Hematopoietic multipotent progenitor cell treated with erythropoietin and hydrocortisone succinate and interleukin-3 and kit ligand, for 4 days (in vitro differentiated cells): ENCODE measurements around the gene IGSF3.
"Not testable (repeated sequence)": the region's sequence is repeated elsewhere in the genome, so short reads cannot be mapped to it uniquely, and the experiment has no call there.

Source experiments
- DNase-seq: peaks from one replicate; pipeline ENCODE4 v3.0.0-alpha.2; 2015

IGSF3 gene

GRCh38 chr1:116571215-116571919 lies 96.2 kb downstream of the IGSF3 start:
- no peak for DNase-seq

DNA sequence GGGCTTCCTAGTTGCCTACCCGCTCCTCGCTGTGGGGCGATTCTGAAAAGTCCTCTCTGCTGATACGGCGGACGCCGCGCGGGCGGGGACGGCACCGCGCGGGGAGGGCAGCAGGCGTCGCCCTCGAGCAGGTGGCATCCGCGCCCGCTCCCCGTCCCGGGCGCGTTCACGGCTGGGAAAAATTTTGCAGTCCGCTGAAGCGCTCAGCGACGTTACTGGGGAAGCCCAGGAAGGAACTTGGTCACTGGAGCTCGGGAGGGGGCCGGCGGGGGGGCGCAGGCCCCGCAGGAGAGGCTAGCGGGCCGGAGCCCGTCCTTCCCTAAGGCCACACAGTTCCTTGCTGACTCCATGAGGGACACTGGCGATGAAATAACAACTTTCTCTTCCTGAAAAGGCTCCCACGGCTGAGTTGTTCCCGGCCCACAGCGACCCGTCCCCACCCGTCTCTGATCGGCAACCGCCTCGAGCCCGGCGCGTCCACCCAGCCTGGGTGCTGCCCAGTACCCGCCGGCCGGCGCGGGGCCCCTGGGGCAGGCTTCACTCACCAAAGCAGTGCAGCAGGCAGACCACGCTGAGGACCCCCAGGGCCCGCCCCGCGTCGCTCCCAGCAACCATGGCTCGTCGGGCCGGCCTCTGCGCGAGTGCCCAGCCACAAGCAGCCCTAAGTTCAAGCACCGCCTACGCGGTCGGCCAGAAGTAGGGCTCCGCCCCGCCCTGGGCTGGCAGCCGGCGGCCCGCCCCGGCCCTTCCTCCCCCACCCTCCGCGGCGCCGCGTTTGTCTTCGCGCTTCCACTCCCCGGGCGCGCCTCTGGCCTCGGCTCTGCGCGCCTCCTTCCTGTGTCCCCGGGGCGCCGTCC lies 96.9 kb downstream of the IGSF3 start, which contains the start of gene CD58:
Gene CD58 (minus strand): TSS at position 669 of the 857 bp plus-strand sequence. CDS start 54 bp downstream, at position 615.
- DNase-seq, result peak; percentile 97

DNA sequence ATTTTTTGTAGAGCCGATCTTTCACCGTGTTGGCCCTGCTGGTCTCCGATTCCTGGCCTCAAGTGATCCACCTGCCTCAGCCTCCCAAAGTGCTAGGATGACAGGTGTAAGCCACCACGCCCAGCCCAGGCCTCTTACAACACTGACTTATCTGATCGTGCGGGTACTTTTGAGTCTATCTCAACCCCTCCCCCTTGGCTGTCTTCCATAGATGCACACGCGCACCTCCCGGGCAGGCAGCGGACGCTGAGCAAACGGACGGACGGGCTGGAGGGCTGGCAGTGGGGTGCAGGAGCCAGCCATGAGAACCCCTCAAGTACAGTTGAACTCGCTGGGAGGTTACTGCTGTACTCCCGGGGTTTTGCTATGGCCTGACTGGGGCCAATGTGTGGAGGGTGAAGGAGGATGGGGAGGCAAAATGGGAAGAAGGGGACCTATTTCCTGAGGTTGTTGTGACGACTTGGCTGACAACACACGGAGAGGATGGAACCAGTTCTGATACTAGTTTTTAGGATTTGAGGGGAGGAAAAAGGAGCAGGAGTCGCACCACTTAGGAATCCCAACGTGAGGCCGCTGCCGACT lies 97.7 kb downstream of the IGSF3 start:
- DNase-seq, result peak; percentile 90

DNA sequence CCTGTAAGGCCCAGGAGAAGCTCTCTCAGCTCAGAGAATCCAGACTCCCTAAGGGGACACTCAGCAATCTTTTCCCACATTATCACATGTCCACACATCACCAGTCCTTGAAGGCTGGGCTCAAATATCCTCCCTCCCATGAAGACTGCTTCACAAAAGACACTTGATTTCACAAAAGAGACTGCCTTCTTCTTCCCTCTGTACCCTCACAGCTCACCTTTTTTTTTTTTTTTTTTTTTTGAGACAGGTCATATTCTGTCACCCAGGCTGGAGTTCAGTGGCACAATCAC lies 98.2 kb downstream of the IGSF3 start:
- no peak for DNase-seq

GRCh38 chr1:116568662-116569380 lies 98.7 kb downstream of the IGSF3 start:
- DNase-seq, result no peak

DNA sequence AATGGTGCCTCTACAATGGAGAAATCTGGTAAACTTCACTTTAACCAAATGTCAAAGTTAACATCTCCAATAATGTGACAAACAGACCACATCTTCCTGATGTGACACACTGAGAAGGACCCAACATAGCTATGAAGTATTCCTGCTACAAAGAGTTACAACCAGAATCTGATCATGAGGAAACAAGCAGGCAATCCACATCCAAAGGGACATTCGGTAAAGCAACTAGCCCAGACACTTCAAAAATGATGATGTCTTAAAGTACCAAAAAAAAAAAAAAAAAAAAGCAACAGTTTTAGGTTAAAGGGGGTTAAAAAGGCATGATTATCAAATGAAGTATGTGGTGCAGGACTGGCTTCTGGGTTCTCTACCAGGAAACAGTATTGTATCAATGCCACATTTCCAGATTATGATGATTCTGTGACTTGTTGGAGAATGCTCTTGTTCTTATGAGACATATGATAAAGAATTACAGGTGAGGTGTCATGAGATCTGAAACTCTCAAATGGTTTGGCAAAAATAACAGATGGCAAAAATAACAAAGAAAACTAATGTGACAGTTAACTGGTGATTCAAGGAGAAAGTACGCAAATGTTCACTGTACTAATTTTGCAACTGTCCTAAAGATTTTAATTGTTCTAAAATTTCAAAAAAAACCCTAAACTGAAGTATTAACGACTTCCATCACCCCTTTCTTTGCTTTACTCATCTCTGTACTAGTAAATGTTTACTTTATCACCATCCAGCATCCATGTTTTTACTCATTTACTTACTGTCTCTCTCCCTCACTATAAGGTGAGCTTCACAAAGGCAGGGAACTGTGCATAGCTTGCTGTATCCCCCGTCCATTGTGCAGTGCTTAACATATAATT lies 99.5 kb downstream of the IGSF3 start:
- no peak for DNase-seq

DNA sequence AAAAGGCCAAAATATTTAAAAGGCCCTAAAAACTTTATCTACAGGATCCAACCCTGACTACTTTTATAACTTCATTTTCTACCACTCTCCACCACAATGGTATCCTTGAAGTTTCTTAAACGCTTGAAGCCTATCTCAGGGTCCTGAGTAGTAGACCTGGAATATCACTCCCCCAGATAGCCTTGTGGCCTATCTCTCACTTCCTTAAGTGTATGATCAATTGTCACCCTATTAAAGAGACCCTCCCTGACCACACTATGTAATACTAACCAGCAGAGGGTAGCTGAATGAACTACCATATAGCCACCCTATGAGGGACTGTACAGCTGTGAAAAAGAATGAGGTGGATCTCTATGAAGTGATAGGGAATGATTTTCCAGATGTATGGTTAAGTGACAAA lies 102.3 kb downstream of the IGSF3 start:
- no peak for DNase-seq

DNA sequence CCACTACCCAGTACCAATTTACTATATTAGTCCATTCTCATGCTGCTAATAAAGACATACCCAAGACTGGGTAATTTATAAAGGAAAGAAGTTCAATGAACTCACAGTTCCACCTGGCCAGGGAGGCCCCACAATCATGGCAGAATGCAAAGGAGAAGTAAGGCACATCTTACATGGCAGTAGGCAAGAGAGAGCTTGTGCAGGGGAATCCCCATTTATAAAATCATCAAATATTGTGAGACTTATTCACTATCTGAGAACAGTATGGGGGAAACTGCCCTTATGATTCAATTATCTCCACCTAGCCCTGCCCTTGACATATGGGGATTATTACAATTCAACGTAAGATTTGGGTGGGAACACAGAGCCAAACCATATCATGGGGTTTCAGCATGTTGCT lies 103.1 kb downstream of the IGSF3 start:
- DNase-seq, result no peak

GRCh38 chr1:116562465-116562864 lies 105.1 kb downstream of the IGSF3 start:
- not testable (repeated sequence) for DNase-seq

DNA sequence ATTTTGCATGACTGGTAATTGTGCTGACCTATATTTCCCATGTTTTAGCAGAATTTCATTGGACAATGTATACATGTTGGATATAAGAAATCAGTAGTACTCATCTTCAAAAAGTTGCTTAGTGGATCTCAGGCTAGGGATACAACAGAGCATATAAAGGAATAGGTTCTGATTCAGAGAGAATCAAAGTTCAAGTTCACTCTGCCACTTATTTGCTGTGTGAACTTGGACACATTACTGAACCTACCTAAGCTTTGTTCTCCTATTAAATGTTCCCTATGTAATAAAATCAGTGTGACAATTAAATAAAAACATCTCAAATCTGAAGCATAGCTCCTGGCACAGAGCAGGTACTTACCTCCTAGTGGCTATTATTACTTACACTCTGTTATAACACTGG lies 106.0 kb downstream of the IGSF3 start:
- DNase-seq, result no peak

GRCh38 chr1:116560704-116561490 lies 106.6 kb downstream of the IGSF3 start:
- peak; percentile 57 for DNase-seq

- DNase-seq, result no peak
Observed at GRCh38 chr1:116559304-116559761, 108.2 kb downstream of the IGSF3 start.

GRCh38 chr1:116558571-116558970 lies 109.0 kb downstream of the IGSF3 start:
- no peak for DNase-seq

- DNase-seq, result no peak
Observed at GRCh38 chr1:116558140-116558549, 109.4 kb downstream of the IGSF3 start.

DNA sequence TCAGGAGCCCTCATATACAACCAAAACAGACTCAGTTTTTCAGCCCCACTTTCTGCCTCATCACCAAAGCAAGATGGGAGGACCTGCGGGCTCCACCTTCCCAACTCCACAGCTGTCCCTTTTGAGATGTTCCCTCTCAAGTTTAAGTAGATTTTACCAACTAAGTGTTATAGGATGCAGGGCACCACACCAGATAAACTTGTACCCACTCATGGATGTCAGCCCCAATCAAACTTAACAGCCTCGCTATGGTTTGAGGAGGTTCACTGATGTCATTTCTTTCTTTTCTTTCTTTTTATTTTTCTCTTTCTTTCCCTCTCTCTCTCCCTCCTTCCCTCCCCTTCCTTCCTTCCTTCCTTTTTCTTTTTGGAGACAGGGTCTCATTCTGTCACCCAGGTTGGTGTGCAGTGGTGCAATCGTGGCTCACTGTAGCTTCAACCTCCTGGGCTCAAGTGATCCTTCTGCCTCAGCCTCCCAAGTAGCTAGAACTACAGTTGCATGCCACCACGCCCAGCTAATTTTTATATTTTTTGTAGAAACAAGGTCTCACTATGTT lies 110.1 kb downstream of the IGSF3 start:
- DNase-seq, result no peak

GRCh38 chr1:116556289-116557006 lies 111.1 kb downstream of the IGSF3 start:
- peak; percentile 57 for DNase-seq

DNA sequence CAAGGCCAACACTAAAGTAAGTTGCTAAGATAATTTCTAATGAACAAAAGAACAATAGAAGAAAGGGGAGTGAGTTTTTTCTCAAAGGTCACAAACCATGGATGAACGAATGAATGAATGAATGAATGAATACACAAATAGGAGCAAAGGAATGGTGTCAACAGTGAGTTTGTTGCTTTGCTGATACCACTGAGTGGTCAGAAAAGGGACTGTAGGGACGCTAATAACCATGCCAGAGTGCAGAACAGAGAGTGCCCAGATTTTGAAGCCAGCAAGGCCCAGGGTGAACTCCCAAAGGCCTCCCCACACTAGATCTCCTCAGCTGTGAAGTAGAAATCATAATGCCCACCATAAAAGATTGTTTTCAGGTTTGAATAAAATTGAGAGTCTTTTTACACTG lies 112.6 kb downstream of the IGSF3 start:
- DNase-seq, result no peak

GRCh38 chr1:116553386-116554115 lies 114.0 kb downstream of the IGSF3 start:
- DNase-seq, result no peak

DNA sequence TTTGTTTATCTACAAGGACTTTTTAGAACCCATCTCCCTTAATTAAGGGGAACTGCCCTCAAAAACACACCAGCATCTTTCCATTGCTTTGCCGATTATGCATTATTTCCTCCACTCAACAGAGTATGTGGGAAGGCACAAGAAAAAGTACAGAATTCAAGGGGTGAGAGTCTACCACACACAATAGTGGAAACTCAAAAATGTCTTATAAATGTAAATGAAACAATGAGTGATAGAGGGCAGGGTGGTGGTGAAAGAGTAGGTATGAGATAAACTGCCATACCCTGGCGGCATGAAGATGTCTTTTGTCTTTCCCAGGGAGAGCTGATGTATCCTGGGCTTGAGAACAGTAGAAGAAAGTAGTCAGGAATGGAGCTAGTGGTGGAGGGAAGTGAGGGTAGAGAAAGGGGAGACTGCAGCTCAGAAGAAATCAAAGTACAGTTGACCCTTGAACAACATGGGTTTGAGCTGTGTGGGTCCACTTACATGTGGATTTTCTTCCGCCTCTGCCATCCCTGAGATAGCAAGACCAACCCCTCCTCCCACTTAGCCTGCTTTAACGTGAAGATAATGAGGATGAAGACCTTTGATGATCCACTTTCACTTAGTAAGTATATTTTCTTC lies 121.1 kb downstream of the IGSF3 start:
- DNase-seq, result no peak
